Peyer's patch (tissue), 4 donors: ENCODE measurements around the gene CP.

Experiments used
- POLR2A ChIP-seq, 2 donors: fragments of 450-650 bp; IDR thresholded peaks; one replicate each; pipeline ENCODE4 v1.5.1; 2017; ENCODE audit warnings: antibody characterized with exemption in 2 of 2, mild to moderate bottlenecking in 2 of 2, moderate library complexity in 2 of 2
- TF ChIP-seq, protein P1 (sequence below), 6 experiments: fragments of 450-650 bp in 4 of 6; fragments of 200-600 bp in 2 of 6; sonication (generic) in 1 of 6; IDR thresholded peaks; one replicate each; pipeline ENCODE4 v1.5.1; 2017 to 2019; ENCODE audit warnings: antibody characterized with exemption in 6 of 6, mild to moderate bottlenecking in 3 of 6, moderate library complexity in 1 of 6

- TF ChIP-seq, protein P1, sequence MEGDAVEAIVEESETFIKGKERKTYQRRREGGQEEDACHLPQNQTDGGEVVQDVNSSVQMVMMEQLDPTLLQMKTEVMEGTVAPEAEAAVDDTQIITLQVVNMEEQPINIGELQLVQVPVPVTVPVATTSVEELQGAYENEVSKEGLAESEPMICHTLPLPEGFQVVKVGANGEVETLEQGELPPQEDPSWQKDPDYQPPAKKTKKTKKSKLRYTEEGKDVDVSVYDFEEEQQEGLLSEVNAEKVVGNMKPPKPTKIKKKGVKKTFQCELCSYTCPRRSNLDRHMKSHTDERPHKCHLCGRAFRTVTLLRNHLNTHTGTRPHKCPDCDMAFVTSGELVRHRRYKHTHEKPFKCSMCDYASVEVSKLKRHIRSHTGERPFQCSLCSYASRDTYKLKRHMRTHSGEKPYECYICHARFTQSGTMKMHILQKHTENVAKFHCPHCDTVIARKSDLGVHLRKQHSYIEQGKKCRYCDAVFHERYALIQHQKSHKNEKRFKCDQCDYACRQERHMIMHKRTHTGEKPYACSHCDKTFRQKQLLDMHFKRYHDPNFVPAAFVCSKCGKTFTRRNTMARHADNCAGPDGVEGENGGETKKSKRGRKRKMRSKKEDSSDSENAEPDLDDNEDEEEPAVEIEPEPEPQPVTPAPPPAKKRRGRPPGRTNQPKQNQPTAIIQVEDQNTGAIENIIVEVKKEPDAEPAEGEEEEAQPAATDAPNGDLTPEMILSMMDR (IDR thresholded peaks at IDR 0.05), result no peak
- no peak for TF ChIP-seq POLR2A (IDR thresholded peaks at IDR 0.05)
Measured at GRCh38 chr3:149270180-149270579, 48.6 kb upstream of the CP start.
